GM21786 (cell line): ENCODE measurements around the gene GTSF1L.
"Not testable (repeated sequence)": the region's sequence is repeated elsewhere in the genome, so short reads cannot be mapped to it uniquely, and the experiment has no call there.

Source experiments
- ATAC-seq: cut with Tn5 transposase; IDR thresholded peaks from one replicate; pipeline ENCODE4 v1.9.1; 2021; ENCODE audit not compliant: unreplicated experiment

The GTSF1L gene

GRCh38 chr20:43726811-43727338 lies at the start of gene GTSF1L:
GTSF1L (minus strand) TSS chr20:43727002; CDS start chr20:43726694, 308 bp downstream.
- no peak for ATAC-seq

- ATAC-seq, result no peak
Observed at GRCh38 chr20:43774754-43775153, 48.0 kb upstream of the GTSF1L start.

- ATAC-seq, result no peak
Observed at GRCh38 chr20:43771503-43772190, 44.8 kb upstream of the GTSF1L start.

- ATAC-seq, result no peak
Observed at GRCh38 chr20:43770342-43770741, 43.5 kb upstream of the GTSF1L start.

GRCh38 chr20:43767686-43768474 lies 41.1 kb upstream of the GTSF1L start:
- no peak for ATAC-seq

GRCh38 chr20:43766917-43767316 lies 40.1 kb upstream of the GTSF1L start:
- no peak for ATAC-seq

- no peak for ATAC-seq
Observed at GRCh38 chr20:43766385-43766784, 39.6 kb upstream of the GTSF1L start.

GRCh38 chr20:43765916-43766315 lies 39.1 kb upstream of the GTSF1L start:
- ATAC-seq, result no peak

- no peak for ATAC-seq
Observed at GRCh38 chr20:43762911-43763310, 36.1 kb upstream of the GTSF1L start.

GRCh38 chr20:43761386-43762340 lies 34.9 kb upstream of the GTSF1L start:
- ATAC-seq, result no peak

GRCh38 chr20:43757888-43758287 lies 31.1 kb upstream of the GTSF1L start:
- ATAC-seq, result not testable (repeated sequence)

- no peak for ATAC-seq
Observed at GRCh38 chr20:43755851-43756250, 29.0 kb upstream of the GTSF1L start.

- ATAC-seq, result no peak
Observed at GRCh38 chr20:43755390-43755789, 28.6 kb upstream of the GTSF1L start.

GRCh38 chr20:43752561-43753301 lies 25.9 kb upstream of the GTSF1L start:
- ATAC-seq, result peak; percentile 53

GRCh38 chr20:43752051-43752360 lies 25.2 kb upstream of the GTSF1L start:
- no peak for ATAC-seq

GRCh38 chr20:43751167-43752050 lies 24.6 kb upstream of the GTSF1L start:
- peak; percentile 76 for ATAC-seq

GRCh38 chr20:43750774-43751166 lies 24.0 kb upstream of the GTSF1L start:
- no peak for ATAC-seq

- no peak for ATAC-seq
Observed at GRCh38 chr20:43749734-43750294, 23.0 kb upstream of the GTSF1L start.

GRCh38 chr20:43748274-43748673 lies 21.5 kb upstream of the GTSF1L start:
- no peak for ATAC-seq
